GM12878 (cell line): Measurements from ENCODE around the gene NTN3. TPM values are rescaled to one million over a fixed set of nuclear protein-coding genes. Genes with fewer than 3 reads are reported as not detected.
A peak's percentile ranks its signal among the peaks of the same experiment; 100 is the strongest.

Experiments
- ATAC-seq: fragments of 200-7000 bp; cut with Tn5 transposase; 3 replicates; pipeline ENCODE4 v1.9.1; 2020; ENCODE audit warnings: mild to moderate bottlenecking, moderate library complexity
- BruUV-seq: library from RNA; stranded (reverse); fragments of 400-500 nt; replicated peaks from 2 replicates; lab custom pipeline; 2021; lab: Mats Ljungman, UMichigan
- CTCF ChIA-PET: fragments of 300-600 bp; sonication (Branson Sonifier 250); formaldehyde crosslinking; extraction: SDS; loops from one replicate; lab custom pipeline; 2021; ENCODE audit warnings: inconsistent platforms; lab: Yijun Ruan, JAX
- POLR2A ChIA-PET: fragments of 350-600 bp; formaldehyde crosslinking; extraction: SDS; loops from one replicate; lab custom pipeline; 2021; ENCODE audit warnings: inconsistent platforms; lab: Charles Lee
- RAD21 ChIA-PET: fragments of 300-600 bp; sonication (Branson Sonifier 250); formaldehyde crosslinking; loops from one replicate; lab custom pipeline; 2023; ENCODE audit warnings: antibody characterized with exemption; ENCODE audit not compliant: unreplicated experiment; lab: Charles Lee
- SMC1A ChIA-PET: fragments of 300-600 bp; sonication (Branson Sonifier 250); formaldehyde crosslinking; loops from one replicate; lab custom pipeline; 2023; ENCODE audit not compliant: unreplicated experiment, uncharacterized antibody; lab: Charles Lee
- DNase-seq: peaks from one replicate; pipeline ENCODE4 v3.0.0-alpha.2; 2011; ENCODE audit warnings: low read depth, low spot score
- FAIRE-seq: peaks from 3 replicates; lab custom pipeline; 2011; peaks lifted over from hg19 to GRCh38; lab: Jason Lieb, UNC
- H2AFZ ChIP-seq: 2 replicates; pipeline ENCODE4 v1.6.0; 2011; ENCODE audit warnings: low read depth, low read length, control low read depth; ENCODE audit not compliant: control insufficient read depth
- H3K27ac ChIP-seq: 2 replicates; pipeline ENCODE4 v1.5.1; 2011; ENCODE audit warnings: control low read depth; ENCODE audit not compliant: control insufficient read depth, insufficient read depth
- H3K27me3 ChIP-seq, 2 experiments: replicated peaks in 1 of 2; 2 replicates each; pipeline versions ENCODE4 v1.6.0 to v1.6.1; 2011; ENCODE audit warnings: low read length in 1 of 2; ENCODE audit not compliant: control insufficient read depth in 2 of 2, insufficient read depth in 2 of 2
- H3K36me3 ChIP-seq, 2 experiments: 2 replicates each; pipeline ENCODE4 v1.5.1; 2011; ENCODE audit warnings: low read length in 1 of 2; ENCODE audit not compliant: control insufficient read depth in 2 of 2, insufficient read depth in 2 of 2
- H3K4me1 ChIP-seq: 2 replicates; pipeline ENCODE4 v1.6.1; 2011; ENCODE audit warnings: mild to moderate bottlenecking, low read length, moderate library complexity, mixed read lengths; ENCODE audit not compliant: control insufficient read depth, insufficient read depth
- H3K4me2 ChIP-seq: 2 replicates; pipeline ENCODE4 v1.6.0; 2011; ENCODE audit warnings: control low read depth; ENCODE audit not compliant: control insufficient read depth, insufficient read depth
- H3K4me3 ChIP-seq: fragments of 200-600 bp; sonication (generic); 2 replicates; pipeline ENCODE4 v1.5.1; 2016
- H3K79me2 ChIP-seq: 2 replicates; pipeline ENCODE4 v1.6.0; 2011; ENCODE audit warnings: low read length; ENCODE audit not compliant: control insufficient read depth, insufficient read depth
- H3K9ac ChIP-seq: 2 replicates; pipeline ENCODE4 v1.8.0; 2011; ENCODE audit warnings: low read length, control low read depth, mixed read lengths; ENCODE audit not compliant: control insufficient read depth, insufficient read depth
- H3K9me3 ChIP-seq: replicated peaks from 3 replicates; pipeline ENCODE4 v1.5.1; 2011; ENCODE audit warnings: mild to moderate bottlenecking, low read length; ENCODE audit not compliant: control insufficient read depth, insufficient read depth
- H4K20me1 ChIP-seq: 2 replicates; pipeline ENCODE4 v1.6.0; 2011; ENCODE audit not compliant: control insufficient read depth, insufficient read depth
- ATF7 ChIP-seq: fragments of 450-650 bp; IDR thresholded peaks from 2 replicates; pipeline ENCODE4 v1.6.1; 2016; ENCODE audit warnings: low read depth, mild to moderate bottlenecking
- BACH1 ChIP-seq: fragments of 450-650 bp; IDR thresholded peaks from 2 replicates; pipeline ENCODE4 v1.6.1; 2017; ENCODE audit warnings: mild to moderate bottlenecking, borderline replicate concordance
- BHLHE40 ChIP-seq, 2 experiments: fragments of 450-650 bp in 1 of 2; IDR thresholded peaks; 2 replicates each; pipeline ENCODE4 v1.6.1; 2011 to 2017; ENCODE audit warnings: low read depth in 2 of 2, borderline replicate concordance in 1 of 2, improper control_type of control experiment in 1 of 2, low read length in 1 of 2, mild to moderate bottlenecking in 1 of 2
- CBX3 ChIP-seq: fragments of 200-600 bp; sonication (generic); IDR thresholded peaks from 2 replicates; pipeline ENCODE4 v1.6.1; 2016; ENCODE audit warnings: low read depth, borderline replicate concordance
- CHD4 ChIP-seq: fragments of 200-600 bp; sonication (generic); IDR thresholded peaks from 2 replicates; pipeline ENCODE4 v1.6.1; 2016; ENCODE audit warnings: mild to moderate bottlenecking
- HDAC2 ChIP-seq: fragments of 200-600 bp; sonication (generic); IDR thresholded peaks from 2 replicates; pipeline ENCODE4 v1.6.1; 2017
- IKZF2 ChIP-seq, 2 experiments: fragments of 450-650 bp; IDR thresholded peaks; 2 replicates each; pipeline ENCODE4 v1.6.1; 2017; ENCODE audit warnings: mild to moderate bottlenecking in 2 of 2, moderate library complexity in 2 of 2
- MEF2A ChIP-seq: IDR thresholded peaks from 2 replicates; pipeline ENCODE4 v1.6.1; 2011; ENCODE audit warnings: low read depth, mild to moderate bottlenecking, low read length, moderate library complexity; ENCODE audit not compliant: insufficient read depth
- NFYB ChIP-seq: IDR thresholded peaks from 2 replicates; pipeline ENCODE4 v1.6.1; 2011; ENCODE audit warnings: low read depth, mild to moderate bottlenecking, low read length, improper control_type of control experiment, moderate library complexity; ENCODE audit not compliant: insufficient read depth
- NR2C2 ChIP-seq: IDR thresholded peaks from 2 replicates; pipeline ENCODE4 v1.6.1; 2011; ENCODE audit warnings: borderline replicate concordance, low read depth; ENCODE audit not compliant: control insufficient read depth, insufficient read length
- RB1 ChIP-seq: fragments of 450-650 bp; formaldehyde crosslinking; IDR thresholded peaks from 2 replicates; pipeline ENCODE4 v1.6.1; 2017; ENCODE audit warnings: mild to moderate bottlenecking, borderline replicate concordance
- SREBF2 ChIP-seq: IDR thresholded peaks from 2 replicates; pipeline ENCODE4 v1.6.1; 2012; ENCODE audit warnings: mild to moderate bottlenecking, low read length
- YY1 ChIP-seq: IDR thresholded peaks from 2 replicates; pipeline ENCODE4 v1.6.1; 2011; ENCODE audit warnings: low read depth, mild to moderate bottlenecking, low read length
- ZSCAN29 ChIP-seq: fragments of 450-650 bp; IDR thresholded peaks from 2 replicates; pipeline ENCODE4 v1.6.1; 2017; ENCODE audit warnings: mild to moderate bottlenecking, moderate library complexity
- WGBS: methylation state at CpG from one replicate; pipeline ENCODE4 v1.1.6; 2016; ENCODE audit warnings: low lambda C conversion rate; ENCODE audit not compliant: insufficient replicate concordance, insufficient coverage; ENCODE audit errors: missing lambda C conversion rate; 5-methylcytosine and 5-hydroxymethylcytosine counted together
- in situ Hi-C: fragments of 300-500 bp; cut with MboI; formaldehyde crosslinking; loops from 9 replicates; pipeline ENCODE4 v1.14.3; 2018; ENCODE audit warnings: mixed read lengths
- intact Hi-C: fragments of 100-400 bp; cut with micrococcal nuclease; formaldehyde crosslinking; loops from one replicate; pipeline ENCODE4 v1.14.2; 2022; ENCODE audit not compliant: unreplicated experiment
- polyA plus RNA-seq, 11 experiments: library from polyadenylated mRNA; depleted of rRNA in 4 of 11; unstranded in 6 of 11; stranded (reverse) in 5 of 11; fragments of >200 nt; fragmentation: Nextera tagmentation in 4 of 11; fragmentation: Illumina TruSeq in 1 of 11; extraction: Ambion mirVana in 4 of 11; extraction: Trizol in 1 of 11; gene quantifications; 1 replicate in 1 of 11; 2 replicates in 10 of 11; pipeline versions ENCODE4 v1.2.1 to v1.2.3, GENCODE V29; 2011 to 2016; ENCODE audit warnings: inconsistent platforms in 2 of 11, missing spikeins in 2 of 11, low read depth in 1 of 11
- total RNA-seq, 4 experiments: library from RNA; depleted of rRNA in 3 of 4; stranded (reverse); fragments of >200 nt in 3 of 4; fragmentation: Illumina TruSeq in 1 of 4; extraction: Trizol in 1 of 4; gene quantifications; 2 replicates each; pipeline versions ENCODE4 v1.2.1 to v1.2.3, GENCODE V29; 2013 to 2021
- TF ChIP-seq, protein P1 (sequence below): fragments of 450-650 bp; IDR thresholded peaks from 2 replicates; pipeline ENCODE4 v1.6.1; 2017; ENCODE audit warnings: low read depth, mild to moderate bottlenecking, moderate library complexity
- TF ChIP-seq, protein P2 (sequence below): IDR thresholded peaks from 2 replicates; pipeline ENCODE4 v1.6.1; 2012; ENCODE audit warnings: low read length, inconsistent platforms
- TF ChIP-seq, protein P3 (sequence below): fragments of 150-350 bp; IDR thresholded peaks from 2 replicates; pipeline ENCODE4 v1.6.1; 2014; ENCODE audit warnings: mild to moderate bottlenecking, low read depth, low read length

NTN3 gene
- total and polyA plus RNA-seq, 10 of the 15 experiments (the other 5 are each of a cell fraction or from before 2014, with no cell fraction given) = 0.04 TPM; not detected in 9

DNA sequence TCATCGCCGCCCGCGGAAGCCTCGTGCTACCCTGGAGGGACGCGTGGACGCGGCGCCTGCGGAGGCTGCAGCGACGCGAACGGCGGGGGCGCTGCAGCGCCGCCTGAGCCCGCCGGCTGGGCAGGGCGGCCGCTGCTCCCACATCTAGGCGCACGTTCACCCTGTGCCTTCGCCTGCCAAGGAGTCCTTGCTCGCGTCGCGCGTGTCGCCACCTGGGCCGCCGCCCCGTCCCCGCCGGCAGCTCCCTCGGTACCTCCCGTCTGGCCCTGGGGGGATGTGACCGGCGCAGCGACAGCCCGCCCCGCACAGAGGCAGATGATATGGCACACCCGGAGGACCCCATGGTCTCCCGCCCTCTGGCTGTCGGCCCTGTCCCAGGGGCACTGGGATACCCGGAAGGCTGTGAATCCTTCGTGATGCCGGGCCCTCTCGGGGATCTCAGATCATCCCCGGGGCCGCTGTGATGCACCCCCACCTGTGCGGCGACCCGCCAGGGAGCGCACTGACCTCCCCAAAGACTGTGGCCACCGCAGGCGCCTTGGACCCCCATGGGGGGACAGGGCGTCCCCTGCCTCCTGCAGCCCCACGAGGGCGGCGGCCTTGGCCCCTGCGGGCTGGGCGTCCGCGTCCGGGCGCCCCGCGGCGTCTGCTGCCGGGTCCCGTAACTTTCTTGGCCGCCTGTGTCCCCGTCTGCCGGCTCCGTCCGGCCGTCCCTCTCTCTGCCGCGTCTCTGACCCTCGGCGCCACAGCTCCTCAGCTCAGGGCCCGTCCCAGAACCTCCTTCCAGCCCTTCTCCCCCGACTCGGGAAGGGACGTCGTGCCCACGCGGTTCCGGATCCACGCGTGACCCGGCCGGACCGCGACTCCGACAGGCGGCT lies 3.1 kb downstream of the NTN3 start:
- no peaks in the 10 kb centered on the region for H3K9me3 ChIP-seq
- peak overlapping the region; percentile 78 for H2AFZ ChIP-seq
- peak; percentile 77 for ATAC-seq
- H3K9ac ChIP-seq = peak overlapping the region; percentile 66
- H3K4me1 ChIP-seq = peaks cover 14% of the 10 kb centered on the region
- peaks cover 0 to 2% of the 10 kb centered on the region in 2 experiments; a peak in 1 of 4 replicates for H3K27me3 ChIP-seq
- no TSS peak for BruUV-seq
- ChIA-PET CTCF (interaction anchor here (0.8 to 1.6 kb wide), 6 partner anchors 12 to 179 kb away, joined by 3 to 8 read pairs (median 4); partner anchors contain the start of gene TEDC2), SMC1A (no interaction called here), POLR2A (interaction anchor here (0.6 to 1.1 kb wide), 6 partner anchors 12 to 117 kb away, joined by 3 to 13 read pairs (median 5); partner anchors contain the start of gene TEDC2), RAD21 (interaction anchor here (1.6 to 1.8 kb wide), 3 partner anchors 12 to 45 kb away, joined by 5 to 8 read pairs (median 8); partner anchors contain the start of genes CCNF and TEDC2)
- H3K27ac ChIP-seq = peak overlapping the region; percentile 66; the same call in 1 of the 2 replicates
- H4K20me1 ChIP-seq = no peaks in the 10 kb centered on the region
- FAIRE-seq = no peak
- H3K36me3 ChIP-seq = no peaks in the 10 kb centered on the region
- WGBS = 1% methylated on average over 94 of the region's 100 CpGs
- in situ Hi-C loops (no loop called here), intact Hi-C loops (no loop called here)
- peak overlapping the region; percentile 78 for H3K4me3 ChIP-seq
- DNase-seq = no peak
- H3K4me2 ChIP-seq = peak overlapping the region; percentile 100
- H3K79me2 ChIP-seq = no peaks in the 10 kb centered on the region
- TF ChIP-seq, protein P1, sequence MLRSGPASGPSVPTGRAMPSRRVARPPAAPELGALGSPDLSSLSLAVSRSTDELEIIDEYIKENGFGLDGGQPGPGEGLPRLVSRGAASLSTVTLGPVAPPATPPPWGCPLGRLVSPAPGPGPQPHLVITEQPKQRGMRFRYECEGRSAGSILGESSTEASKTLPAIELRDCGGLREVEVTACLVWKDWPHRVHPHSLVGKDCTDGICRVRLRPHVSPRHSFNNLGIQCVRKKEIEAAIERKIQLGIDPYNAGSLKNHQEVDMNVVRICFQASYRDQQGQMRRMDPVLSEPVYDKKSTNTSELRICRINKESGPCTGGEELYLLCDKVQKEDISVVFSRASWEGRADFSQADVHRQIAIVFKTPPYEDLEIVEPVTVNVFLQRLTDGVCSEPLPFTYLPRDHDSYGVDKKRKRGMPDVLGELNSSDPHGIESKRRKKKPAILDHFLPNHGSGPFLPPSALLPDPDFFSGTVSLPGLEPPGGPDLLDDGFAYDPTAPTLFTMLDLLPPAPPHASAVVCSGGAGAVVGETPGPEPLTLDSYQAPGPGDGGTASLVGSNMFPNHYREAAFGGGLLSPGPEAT = no peak
- TF ChIP-seq NFYB (no peak), HDAC2 (no peak), BACH1 (peak; percentile 88), ZSCAN29 (peak; percentile 98), SREBF2 (no peak), YY1 (0 out of 2 replicates have a peak, but pooled peaks have one; percentile 6), MEF2A (no peak), NR2C2 (no peak), CHD4 (no peak), RB1 (0 out of 2 replicates have a peak, but pooled peaks have one; percentile 41), BHLHE40 (IDR thresholded peaks at IDR 0.05; ENCODE audit: borderline replicate concordance in 1 of 2, low read depth in 2 of 2, low read length in 1 of 2) (peak; percentile 72 to 89; a peak in 3 of 4 replicates), IKZF2 (IDR thresholded peaks at IDR 0.05) (no peak), ATF7 (no peak), CBX3 (no peak)
- TF ChIP-seq, protein P2, sequence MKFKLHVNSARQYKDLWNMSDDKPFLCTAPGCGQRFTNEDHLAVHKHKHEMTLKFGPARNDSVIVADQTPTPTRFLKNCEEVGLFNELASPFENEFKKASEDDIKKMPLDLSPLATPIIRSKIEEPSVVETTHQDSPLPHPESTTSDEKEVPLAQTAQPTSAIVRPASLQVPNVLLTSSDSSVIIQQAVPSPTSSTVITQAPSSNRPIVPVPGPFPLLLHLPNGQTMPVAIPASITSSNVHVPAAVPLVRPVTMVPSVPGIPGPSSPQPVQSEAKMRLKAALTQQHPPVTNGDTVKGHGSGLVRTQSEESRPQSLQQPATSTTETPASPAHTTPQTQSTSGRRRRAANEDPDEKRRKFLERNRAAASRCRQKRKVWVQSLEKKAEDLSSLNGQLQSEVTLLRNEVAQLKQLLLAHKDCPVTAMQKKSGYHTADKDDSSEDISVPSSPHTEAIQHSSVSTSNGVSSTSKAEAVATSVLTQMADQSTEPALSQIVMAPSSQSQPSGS = no peak
- TF ChIP-seq, protein P3, sequence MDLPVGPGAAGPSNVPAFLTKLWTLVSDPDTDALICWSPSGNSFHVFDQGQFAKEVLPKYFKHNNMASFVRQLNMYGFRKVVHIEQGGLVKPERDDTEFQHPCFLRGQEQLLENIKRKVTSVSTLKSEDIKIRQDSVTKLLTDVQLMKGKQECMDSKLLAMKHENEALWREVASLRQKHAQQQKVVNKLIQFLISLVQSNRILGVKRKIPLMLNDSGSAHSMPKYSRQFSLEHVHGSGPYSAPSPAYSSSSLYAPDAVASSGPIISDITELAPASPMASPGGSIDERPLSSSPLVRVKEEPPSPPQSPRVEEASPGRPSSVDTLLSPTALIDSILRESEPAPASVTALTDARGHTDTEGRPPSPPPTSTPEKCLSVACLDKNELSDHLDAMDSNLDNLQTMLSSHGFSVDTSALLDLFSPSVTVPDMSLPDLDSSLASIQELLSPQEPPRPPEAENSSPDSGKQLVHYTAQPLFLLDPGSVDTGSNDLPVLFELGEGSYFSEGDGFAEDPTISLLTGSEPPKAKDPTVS = no peak
